ENCODE measurements around the gene PARVB. TPM values are rescaled to one million over a fixed set of nuclear protein-coding genes. Genes with fewer than 3 reads are reported as not detected.

The PARVB gene
- total RNA-seq, 1 donor from 2014 or later = 4.4 TPM

GRCh38 chr22:44166498-44167276, 142.6 kb downstream of the PARVB start:
- no peak overlapping the region for H3K4me3 Mint-ChIP-seq (ENCODE audit: unreplicated experiment)
- H3K9me3 Mint-ChIP-seq (ENCODE audit: unreplicated experiment) = no peaks in the 10 kb centered on the region

DNA sequence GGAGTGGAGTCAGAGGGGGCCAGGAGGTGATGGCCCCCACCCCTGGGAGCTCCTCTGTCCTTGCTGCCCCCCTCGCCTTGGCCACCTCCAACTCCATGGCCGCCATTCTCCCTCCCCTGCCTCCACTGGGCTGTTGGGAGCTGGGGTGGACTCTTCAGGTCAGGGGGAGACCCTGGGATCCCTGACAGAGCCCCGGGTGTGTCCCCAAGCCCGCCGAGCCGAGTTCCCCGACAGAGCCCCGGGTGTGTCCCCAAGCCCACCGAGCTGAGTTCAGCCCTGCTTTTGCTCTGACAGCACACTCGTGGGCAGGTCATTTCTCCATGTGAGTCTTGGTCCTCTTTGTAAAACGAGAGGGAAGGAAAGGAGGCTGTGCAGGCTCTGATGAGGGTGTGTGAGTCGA, 143.4 kb downstream of the PARVB start:
- no peaks in the 10 kb centered on the region for H3K9me3 Mint-ChIP-seq (ENCODE audit: unreplicated experiment)
- DNase-seq (ENCODE audit: extremely low spot score, unreplicated experiment) = no peak
- no peak overlapping the region for H3K27ac Mint-ChIP-seq (ENCODE audit: unreplicated experiment)

More at GRCh38 chr22:44166498-44167276, 142.6 kb downstream of the PARVB start:
- DNase-seq (ENCODE audit: extremely low spot score, unreplicated experiment) = no peak
- Mint-ChIP-seq H3K4me1 (ENCODE audit: unreplicated experiment) (no peaks in the 10 kb centered on the region), H3K36me3 (ENCODE audit: unreplicated experiment) (no peaks in the 10 kb centered on the region), H3K27me3 (ENCODE audit: unreplicated experiment) (no peaks in the 10 kb centered on the region), H3K27ac (ENCODE audit: unreplicated experiment) (no peak overlapping the region)
- TF ChIP-seq CTCF (IDR thresholded peaks at IDR 0.05) = no peak

DNA sequence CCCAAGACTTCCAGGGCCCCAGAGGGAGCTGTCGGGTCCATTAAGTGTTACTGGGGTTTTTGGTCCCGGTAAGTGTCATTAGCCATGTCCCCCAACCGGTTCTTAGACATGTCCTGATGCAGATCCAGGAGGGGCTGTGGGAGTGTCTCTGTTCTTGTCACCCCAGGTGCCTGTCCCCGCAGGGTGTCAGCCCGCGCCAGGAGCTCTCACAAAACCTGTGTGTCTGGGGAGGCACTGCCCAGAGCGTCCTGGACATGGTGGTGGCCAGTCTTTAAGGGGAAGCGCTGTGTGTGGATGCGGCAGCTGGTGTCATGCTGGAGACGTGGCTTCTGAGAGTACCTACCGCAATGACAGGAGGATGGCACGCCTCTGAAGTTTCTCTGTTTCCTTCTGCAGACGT, 144.1 kb downstream of the PARVB start:
- H3K27ac Mint-ChIP-seq (ENCODE audit: unreplicated experiment) = no peak overlapping the region
- H3K9me3 Mint-ChIP-seq (ENCODE audit: unreplicated experiment) = no peaks in the 10 kb centered on the region
- H3K36me3 Mint-ChIP-seq (ENCODE audit: unreplicated experiment) = no peaks in the 10 kb centered on the region
- no peak for TF ChIP-seq CTCF (IDR thresholded peaks at IDR 0.05)
- DNase-seq (ENCODE audit: extremely low spot score, unreplicated experiment) = no peak
- H3K4me3 Mint-ChIP-seq (ENCODE audit: unreplicated experiment) = no peak overlapping the region
- no peaks in the 10 kb centered on the region for H3K27me3 Mint-ChIP-seq (ENCODE audit: unreplicated experiment)
- no peaks in the 10 kb centered on the region for H3K4me1 Mint-ChIP-seq (ENCODE audit: unreplicated experiment)

More for the DNA sequence above, 143.4 kb downstream of the PARVB start:
- no peak overlapping the region for H3K4me3 Mint-ChIP-seq (ENCODE audit: unreplicated experiment)
- H3K4me1 Mint-ChIP-seq (ENCODE audit: unreplicated experiment) = no peaks in the 10 kb centered on the region
- TF ChIP-seq CTCF (IDR thresholded peaks at IDR 0.05) = no peak
- H3K27me3 Mint-ChIP-seq (ENCODE audit: unreplicated experiment) = no peaks in the 10 kb centered on the region
- H3K36me3 Mint-ChIP-seq (ENCODE audit: unreplicated experiment) = no peaks in the 10 kb centered on the region

DNA sequence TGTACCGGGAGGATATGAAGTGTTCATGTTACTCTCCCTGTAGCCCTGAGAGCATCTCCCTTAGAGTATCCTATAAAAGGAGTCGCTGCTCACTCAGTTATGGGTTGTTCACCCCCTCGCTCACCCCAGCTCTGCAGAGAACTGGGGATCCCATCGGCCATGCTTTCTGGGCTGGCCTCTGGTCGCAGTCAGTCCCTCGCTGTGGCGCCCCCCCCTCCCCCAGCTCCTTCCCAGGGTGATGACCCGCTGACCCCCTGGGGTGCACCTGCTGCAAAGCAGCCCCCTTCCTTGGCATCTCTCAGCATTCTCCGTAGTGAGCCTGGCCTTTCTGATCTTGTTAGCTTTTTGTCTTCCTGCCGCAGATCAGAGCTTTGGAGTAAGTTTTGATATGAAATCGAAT, 146.4 kb downstream of the PARVB start:
- no peak for TF ChIP-seq CTCF (IDR thresholded peaks at IDR 0.05)
- no peak overlapping the region for H3K4me3 Mint-ChIP-seq (ENCODE audit: unreplicated experiment)
- H3K36me3 Mint-ChIP-seq (ENCODE audit: unreplicated experiment) = no peaks in the 10 kb centered on the region
- peaks cover 7% of the 10 kb centered on the region for H3K27me3 Mint-ChIP-seq (ENCODE audit: unreplicated experiment)
- DNase-seq (ENCODE audit: extremely low spot score, unreplicated experiment) = no peak
- no peak overlapping the region for H3K27ac Mint-ChIP-seq (ENCODE audit: unreplicated experiment)
- no peaks in the 10 kb centered on the region for H3K4me1 Mint-ChIP-seq (ENCODE audit: unreplicated experiment)
- H3K9me3 Mint-ChIP-seq (ENCODE audit: unreplicated experiment) = no peaks in the 10 kb centered on the region

GRCh38 chr22:44171561-44171960, 147.5 kb downstream of the PARVB start:
- H3K36me3 Mint-ChIP-seq (ENCODE audit: unreplicated experiment) = no peaks in the 10 kb centered on the region
- H3K4me3 Mint-ChIP-seq (ENCODE audit: unreplicated experiment) = no peak overlapping the region
- DNase-seq (ENCODE audit: extremely low spot score, unreplicated experiment) = no peak
- no peaks in the 10 kb centered on the region for H3K9me3 Mint-ChIP-seq (ENCODE audit: unreplicated experiment)
- H3K27me3 Mint-ChIP-seq (ENCODE audit: unreplicated experiment) = peaks cover 11% of the 10 kb centered on the region
- H3K4me1 Mint-ChIP-seq (ENCODE audit: unreplicated experiment) = no peaks in the 10 kb centered on the region
- no peak overlapping the region for H3K27ac Mint-ChIP-seq (ENCODE audit: unreplicated experiment)
- TF ChIP-seq CTCF (IDR thresholded peaks at IDR 0.05) = no peak
